Prostate gland (tissue), 2 donors: ENCODE data around the gene DYNC1LI2. TPM values are rescaled to one million over a fixed set of nuclear protein-coding genes. Genes with fewer than 3 reads are reported as not detected.

ENCODE experiments used
- DNase-seq: peaks from one replicate; pipeline ENCODE4 v3.0.0-alpha.2; 2019; ENCODE audit warnings: low spot score
- H3K27ac ChIP-seq, 2 donors: fragments of 200-600 bp; sonication (generic); 2 replicates each; pipeline ENCODE4 v1.5.1; 2017 to 2019
- H3K27me3 ChIP-seq: fragments of 200-600 bp; sonication (generic); replicated peaks from 2 replicates; pipeline ENCODE4 v1.5.1; 2019; ENCODE audit not compliant: insufficient read depth
- H3K36me3 ChIP-seq, 2 donors: fragments of 200-600 bp; sonication (generic); 1 replicate in 1 of 2; 2 replicates in 1 of 2; pipeline versions ENCODE4 v1.5.1 to v1.8.1; 2017 to 2019
- H3K4me1 ChIP-seq: fragments of 200-600 bp; sonication (generic); replicated peaks from 2 replicates; pipeline ENCODE4 v1.5.1; 2019
- H3K4me3 ChIP-seq, 2 donors: fragments of 200-600 bp; sonication (generic); 2 replicates each; pipeline ENCODE4 v1.5.1; 2017 to 2019
- H3K9me3 ChIP-seq: fragments of 200-600 bp; sonication (generic); 2 replicates; pipeline ENCODE4 v1.5.1; 2017
- CTCF ChIP-seq, 4 experiments: fragments of 200-600 bp in 2 of 4; fragments of 450-650 bp in 2 of 4; sonication (generic) in 2 of 4; IDR thresholded peaks; 1 replicate in 3 of 4; 2 replicates in 1 of 4; pipeline ENCODE4 v1.5.1; 2016 to 2019; ENCODE audit warnings: antibody characterized with exemption in 4 of 4, mild to moderate bottlenecking in 2 of 4, moderate library complexity in 2 of 4
- POLR2A ChIP-seq: fragments of 450-650 bp; IDR thresholded peaks from one replicate; pipeline ENCODE4 v1.6.1; 2016; ENCODE audit warnings: antibody characterized with exemption, mild to moderate bottlenecking
- POLR2AphosphoS5 ChIP-seq: sonication (generic); formaldehyde crosslinking; IDR thresholded peaks from one replicate; pipeline ENCODE4 v1.6.1; 2017; ENCODE audit warnings: antibody characterized with exemption
- WGBS: methylation state at CpG from one replicate; pipeline ENCODE4 v1.1.5; 2018; 5-methylcytosine and 5-hydroxymethylcytosine counted together
- intact Hi-C: fragments of 100-400 bp; cut with DNase I; formaldehyde crosslinking; loops from one replicate; pipeline ENCODE4 v1.14.2; 2022
- total RNA-seq, 2 donors: library from RNA; depleted of rRNA; stranded (reverse); fragments of >200 nt; gene quantifications; one replicate each; pipeline ENCODE4 v1.1.0, GENCODE V29; 2016

Gene DYNC1LI2
- total RNA-seq, 2 donors from 2014 or later, result 98.1 to 149 TPM

GRCh38 chr16:66741169-66741900 lies 10.1 kb downstream of the DYNC1LI2 start:
- no peak overlapping the region for H3K4me3 ChIP-seq
- WGBS, result 23% methylated on average over 10 of the region's 10 CpGs
- H3K9me3 ChIP-seq, result no peaks in the 10 kb centered on the region
- H3K36me3 ChIP-seq, result peaks cover 0 to 8% of the 10 kb centered on the region in 2 donors
- peak overlapping the region; percentile 63 to 77 for H3K27ac ChIP-seq
- TF ChIP-seq POLR2AphosphoS5 (peak; percentile 82), POLR2A (no peak)
- peak; percentile 91 for DNase-seq
- peaks cover 25% of the 10 kb centered on the region for H3K4me1 ChIP-seq
- no peaks in the 10 kb centered on the region for H3K27me3 ChIP-seq
- intact Hi-C loops, result no loop called here

DNA sequence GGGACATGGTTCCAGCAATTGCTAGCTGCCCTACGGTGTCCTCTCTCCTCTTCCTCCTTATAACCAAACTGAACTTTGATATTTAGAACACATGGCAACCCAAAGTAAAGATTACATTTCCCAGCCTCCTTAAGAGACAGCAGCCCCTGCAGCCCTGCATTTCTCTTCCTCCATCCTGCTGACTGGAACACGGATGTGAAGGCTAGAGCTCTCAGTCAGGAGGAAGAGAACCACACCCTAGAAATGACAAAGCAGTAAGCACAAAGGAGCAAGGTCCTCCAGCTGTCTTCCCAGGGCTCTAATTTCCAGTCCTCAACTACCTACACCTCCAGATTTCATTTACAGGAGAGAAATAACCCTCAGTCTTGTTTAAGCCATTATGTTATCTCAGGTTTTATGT lies 10.9 kb downstream of the DYNC1LI2 start:
- TF ChIP-seq POLR2AphosphoS5, result peak; percentile 12
- TF ChIP-seq CTCF (IDR thresholded peaks at IDR 0.05), result no peak
- TF ChIP-seq POLR2A, result no peak
- H3K27me3 ChIP-seq, result no peaks in the 10 kb centered on the region
- intact Hi-C loops, result no loop called here
- H3K4me3 ChIP-seq, result no peak overlapping the region
- H3K36me3 ChIP-seq, result peaks cover 0 to 14% of the 10 kb centered on the region in 2 donors
- WGBS, result 55% methylated on average over 2 of the region's 2 CpGs
- H3K4me1 ChIP-seq, result peaks cover 25% of the 10 kb centered on the region
- H3K9me3 ChIP-seq, result no peaks in the 10 kb centered on the region
- H3K27ac ChIP-seq, result peak overlapping the region; percentile 63 to 77
- no peak for DNase-seq

DNA sequence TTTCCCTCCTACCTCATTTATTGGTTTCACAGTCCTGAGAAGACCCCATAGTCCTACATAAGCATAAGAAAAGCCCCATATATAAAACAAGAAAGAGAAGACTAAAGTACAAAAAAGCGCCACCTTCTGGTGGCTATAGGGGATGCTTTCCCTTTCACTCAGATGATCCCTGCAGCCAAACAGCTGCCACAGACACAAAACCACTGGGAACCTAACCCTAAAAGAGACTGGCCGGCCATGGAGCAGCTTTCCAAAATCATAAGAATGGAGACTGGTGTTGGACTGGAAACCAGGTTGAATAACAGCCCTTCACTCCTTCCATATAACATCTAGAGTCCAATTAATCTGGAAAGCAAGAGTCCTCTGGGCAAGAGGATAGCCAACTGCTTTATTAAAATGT lies 11.4 kb downstream of the DYNC1LI2 start:
- peak overlapping the region in 1 of 2 donors; percentile 77 for H3K27ac ChIP-seq
- intact Hi-C loops, result no loop called here
- peaks cover 25% of the 10 kb centered on the region for H3K4me1 ChIP-seq
- H3K27me3 ChIP-seq, result no peaks in the 10 kb centered on the region
- WGBS, result 41% methylated on average over 2 of the region's 2 CpGs
- H3K36me3 ChIP-seq, result peaks cover 0 to 14% of the 10 kb centered on the region in 2 donors
- no peak overlapping the region for H3K4me3 ChIP-seq
- TF ChIP-seq CTCF (IDR thresholded peaks at IDR 0.05) (peak in 3 of 4 experiments; percentile 16 to 47 (median 29)), POLR2AphosphoS5 (no peak), POLR2A (no peak)
- no peaks in the 10 kb centered on the region for H3K9me3 ChIP-seq
- DNase-seq, result no peak

DNA sequence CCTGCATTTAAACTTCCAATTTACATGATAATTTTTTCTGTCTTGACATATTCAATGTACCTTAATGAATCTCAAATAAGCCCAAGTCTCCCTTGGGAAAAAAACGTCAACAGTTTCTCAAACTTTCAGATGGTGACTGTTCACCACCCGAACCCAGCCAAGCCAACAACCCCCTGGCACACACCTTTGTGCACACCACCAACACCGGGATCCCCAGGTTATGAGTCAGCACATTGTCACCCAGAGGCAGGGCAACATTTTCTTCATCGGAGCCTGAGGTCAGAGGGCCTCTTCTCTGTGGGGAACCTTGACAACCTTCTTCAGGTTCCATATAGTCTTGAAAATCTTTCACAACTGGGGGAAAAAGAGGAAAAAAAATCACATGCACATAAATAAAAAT lies 15.5 kb downstream of the DYNC1LI2 start:
- no peak overlapping the region for H3K27ac ChIP-seq
- H3K4me3 ChIP-seq, result no peak overlapping the region
- intact Hi-C loops, result no loop called here
- 94% methylated on average over 4 of the region's 4 CpGs for WGBS
- peaks cover 15% of the 10 kb centered on the region for H3K4me1 ChIP-seq
- H3K27me3 ChIP-seq, result no peaks in the 10 kb centered on the region
- TF ChIP-seq POLR2A (no peak), POLR2AphosphoS5 (no peak), CTCF (IDR thresholded peaks at IDR 0.05) (no peak)
- H3K9me3 ChIP-seq, result no peaks in the 10 kb centered on the region
- DNase-seq, result no peak
- H3K36me3 ChIP-seq, result peaks cover 6 to 8% of the 10 kb centered on the region in 2 donors

DNA sequence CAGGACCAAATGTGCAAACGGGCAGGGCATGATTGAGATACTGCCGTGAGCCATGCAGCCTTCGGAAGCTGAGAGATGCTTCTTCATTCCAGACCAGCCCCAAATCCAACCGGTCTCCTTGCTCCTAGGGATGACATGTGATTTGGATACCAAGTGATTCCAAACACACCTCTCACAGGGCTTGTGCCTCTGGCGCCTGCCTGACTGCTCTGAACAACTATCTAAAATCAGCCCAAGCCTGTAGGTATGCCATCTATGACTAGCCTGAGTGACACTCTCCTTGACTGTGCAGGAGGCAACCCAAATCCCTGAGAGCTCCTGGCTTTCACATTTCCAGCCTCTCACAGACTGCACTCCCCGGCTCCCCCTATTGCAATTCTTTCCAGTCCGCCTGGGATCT lies 20.3 kb downstream of the DYNC1LI2 start:
- WGBS, result 88% methylated on average over 7 of the region's 7 CpGs
- Histone ChIP-seq H3K36me3 (peaks cover 6 to 8% of the 10 kb centered on the region in 2 donors), H3K27ac (no peak overlapping the region), H3K4me1 (no peaks in the 10 kb centered on the region), H3K4me3 (no peak overlapping the region), H3K27me3 (no peaks in the 10 kb centered on the region), H3K9me3 (no peaks in the 10 kb centered on the region)
- TF ChIP-seq POLR2AphosphoS5 (no peak), CTCF (IDR thresholded peaks at IDR 0.05) (no peak), POLR2A (no peak)
- DNase-seq, result no peak
- intact Hi-C loops, result no loop called here
